ENCODE data around the gene RBMX. TPM values are rescaled to one million over a fixed set of nuclear protein-coding genes. Genes with fewer than 3 reads are reported as not detected.
"Not testable (repeated sequence)": the region's sequence is repeated elsewhere in the genome, so short reads cannot be mapped to it uniquely, and the experiment has no call there.

RBMX gene
- total RNA-seq, result 340 TPM

DNA sequence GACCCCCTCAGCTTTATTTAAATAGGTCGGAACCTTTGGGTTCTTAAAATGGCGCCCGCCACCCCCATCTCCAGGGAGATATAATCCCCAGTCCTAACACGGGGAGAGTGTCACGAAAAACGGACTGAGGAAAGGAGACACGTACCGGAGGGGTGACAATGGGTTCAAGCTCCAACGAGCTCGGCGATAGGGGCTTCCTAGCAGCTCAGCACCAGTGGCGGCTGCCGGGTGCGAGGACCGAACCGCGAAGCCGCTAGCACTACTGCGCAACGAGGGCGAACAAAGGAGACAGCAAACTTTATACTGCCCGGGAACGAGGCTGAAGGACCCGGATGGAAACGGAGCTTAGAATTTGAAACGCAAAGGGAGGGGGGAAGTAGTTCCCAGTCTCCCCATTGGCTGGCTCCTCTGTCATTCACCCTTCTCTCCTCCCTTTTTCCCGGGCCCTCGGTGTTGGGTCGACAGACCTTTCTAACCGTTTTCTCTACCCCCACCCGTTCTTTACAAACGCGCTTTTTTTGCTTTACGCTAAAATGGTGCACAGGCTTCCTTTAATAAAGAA is at the start of gene RBMX:
TSS of gene RBMX (minus strand) at position 274 of the 562 bp plus-strand sequence. CDS start 1,298 bp downstream, outside the sequence.
- DNase-seq, result peak; percentile 83

DNA sequence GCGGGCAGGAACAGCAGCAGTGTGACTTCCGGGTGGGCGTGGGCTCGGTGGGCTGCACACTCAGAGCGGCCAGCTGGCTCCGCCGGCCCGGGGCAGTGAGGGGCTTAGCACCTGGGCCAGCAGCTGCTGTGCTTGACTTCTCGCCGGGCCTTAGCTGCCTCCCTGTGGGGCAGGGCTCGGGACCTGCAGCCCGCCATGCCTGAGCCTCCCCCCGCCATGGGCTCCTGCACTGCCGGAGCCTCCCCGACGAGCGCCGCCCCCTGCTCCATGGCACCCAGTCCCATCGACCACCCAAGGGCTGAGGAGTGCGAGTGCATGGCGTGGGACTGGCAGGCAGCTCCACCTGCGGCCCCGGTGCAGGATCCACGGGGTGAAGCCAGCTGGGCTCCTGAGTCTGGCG is 40.9 kb upstream of the RBMX start:
- DNase-seq, result not testable (repeated sequence)

DNA sequence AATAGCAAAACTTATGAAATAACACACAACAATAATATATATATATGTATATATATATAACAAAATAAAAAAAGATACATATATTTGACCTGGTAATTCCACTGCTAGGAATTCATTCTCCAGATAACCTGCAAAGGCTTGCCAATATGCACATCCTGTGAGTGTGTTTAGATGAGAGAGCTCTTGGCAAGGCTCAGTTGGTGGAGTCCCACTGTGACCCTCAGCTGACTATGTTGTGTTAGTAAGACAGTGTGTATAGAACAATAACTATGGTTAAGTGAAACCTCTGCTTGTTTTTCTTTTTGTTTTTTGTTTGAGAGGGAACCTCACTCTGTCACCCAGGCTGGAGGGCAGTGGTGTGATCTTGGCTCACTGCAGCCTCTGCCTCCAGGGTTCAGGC is 39.5 kb upstream of the RBMX start:
- DNase-seq, result no peak

DNA sequence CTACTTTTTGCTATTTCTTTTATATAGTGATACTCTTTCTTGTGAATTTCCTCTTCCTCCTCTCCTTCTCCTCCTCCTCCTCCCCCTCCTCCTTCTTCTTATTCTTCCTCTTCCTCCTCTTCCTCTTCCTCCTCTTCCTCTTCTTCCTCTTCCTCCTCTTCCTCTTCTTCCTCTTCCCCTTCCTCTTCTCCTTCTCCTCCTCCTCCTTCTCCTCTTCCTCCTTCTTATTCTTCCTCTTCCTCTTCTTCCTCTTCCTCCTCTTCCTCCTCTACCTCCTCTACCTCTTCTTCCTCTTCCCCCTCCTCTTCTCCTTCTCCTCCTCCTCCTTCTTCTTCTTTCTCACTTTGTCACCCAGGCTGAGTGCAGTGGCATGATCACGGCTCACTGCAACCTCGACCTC is 36.3 kb upstream of the RBMX start:
- DNase-seq, result no peak

DNA sequence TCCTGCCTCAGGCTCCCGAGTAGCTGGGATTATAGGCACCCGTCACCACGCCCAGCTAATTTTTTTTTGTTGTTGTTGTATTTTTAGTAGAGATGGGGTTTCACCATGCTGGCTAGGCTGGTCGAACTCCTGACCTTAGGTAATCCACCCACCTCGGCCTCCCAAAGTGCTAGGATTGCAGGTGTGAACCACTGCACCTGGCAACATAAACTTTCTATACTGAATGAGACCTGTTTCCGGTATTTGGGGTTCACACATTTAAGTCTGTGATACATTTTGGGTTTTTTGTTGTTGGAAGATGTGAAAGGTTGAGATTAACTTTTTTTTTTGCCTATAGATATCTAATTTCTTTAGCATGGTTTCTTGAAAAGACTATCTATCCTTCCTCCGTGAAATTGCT is 31.1 kb upstream of the RBMX start:
- not testable (repeated sequence) for DNase-seq

DNA sequence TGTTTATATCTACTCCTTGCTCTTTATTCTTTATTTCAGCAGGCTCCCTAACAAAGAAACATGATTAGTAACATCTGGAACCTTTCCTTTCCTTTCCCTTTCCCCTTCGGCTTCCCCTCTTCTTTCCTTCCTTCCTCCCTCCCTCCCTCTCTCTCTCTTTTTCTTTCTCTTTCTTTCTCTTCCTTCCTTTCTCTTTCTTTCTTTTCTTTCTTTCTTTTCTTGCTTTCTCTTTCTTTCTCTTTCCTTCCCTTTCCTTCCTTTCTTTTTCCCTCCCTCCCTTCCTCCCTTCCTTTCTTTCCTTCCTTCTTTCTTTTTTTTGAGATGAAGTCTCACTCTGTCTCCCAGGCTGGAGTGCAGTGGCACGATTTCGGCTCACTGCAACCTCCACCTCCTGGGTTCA is 30.7 kb upstream of the RBMX start:
- no peak for DNase-seq

DNA sequence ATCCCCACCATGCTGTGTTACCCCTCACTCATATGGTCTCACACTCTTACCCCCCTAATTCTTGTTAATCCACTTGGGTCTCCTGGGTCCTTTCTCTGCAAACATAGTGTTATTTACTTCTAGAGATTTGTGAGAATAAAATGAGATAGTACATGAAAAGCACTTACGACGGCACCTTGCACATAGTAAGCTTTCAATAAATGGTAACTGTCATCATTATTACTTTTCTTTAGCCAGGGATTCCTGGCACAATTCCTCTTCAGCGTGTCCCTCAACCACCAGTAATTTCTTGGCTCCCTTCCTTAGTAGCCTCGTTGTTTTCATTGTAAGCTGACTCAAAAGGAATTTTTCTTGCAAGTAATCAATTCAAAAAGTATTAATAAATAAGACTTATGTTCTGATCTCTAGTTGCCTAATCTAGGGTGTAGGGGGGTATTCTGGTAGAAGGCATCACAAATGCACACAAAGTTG is 30.1 kb upstream of the RBMX start:
- no peak for DNase-seq

DNA sequence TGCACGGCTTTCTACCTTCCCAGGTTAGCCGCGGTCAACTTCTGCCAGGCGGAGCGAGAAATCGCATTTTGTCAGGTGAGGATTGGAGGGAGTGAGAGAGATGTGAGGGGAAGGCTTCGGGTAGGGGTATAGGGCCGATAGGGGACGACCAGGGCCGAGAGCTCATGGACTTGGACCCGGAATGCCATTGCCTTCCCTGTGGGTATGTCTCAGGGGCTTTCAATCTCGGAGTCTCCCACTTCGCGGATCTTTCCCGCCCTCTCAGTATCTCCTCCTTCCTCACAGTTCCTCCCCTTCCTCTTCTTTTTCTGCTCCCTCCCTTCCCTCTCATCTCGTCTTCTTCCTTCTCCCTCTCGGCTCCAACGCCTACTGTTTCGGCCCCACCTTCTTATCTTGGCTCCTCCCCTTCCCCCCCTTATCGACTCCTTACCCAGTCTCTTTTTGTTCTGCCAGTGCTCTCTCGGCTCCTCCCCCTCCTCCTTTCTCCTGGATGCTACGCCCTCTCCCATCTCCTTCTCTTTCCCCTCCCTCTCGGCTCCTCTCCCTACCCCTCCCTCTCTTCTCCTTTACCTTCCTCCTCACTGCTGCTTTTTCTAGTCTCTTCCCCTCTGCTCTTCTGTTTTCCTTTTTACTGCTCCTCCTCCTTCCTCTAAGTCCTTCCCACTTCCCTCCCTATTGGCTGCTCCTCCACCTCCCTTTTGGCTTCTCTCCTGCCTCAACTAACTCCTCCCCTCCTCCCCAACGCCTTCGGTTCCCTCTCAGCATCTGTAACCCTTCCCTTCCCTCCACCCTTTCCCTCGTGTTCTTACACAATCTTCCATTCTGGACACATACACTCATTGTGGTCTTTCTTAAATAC is 29.4 kb upstream of the RBMX start:
- peak; percentile 56 for DNase-seq

DNA sequence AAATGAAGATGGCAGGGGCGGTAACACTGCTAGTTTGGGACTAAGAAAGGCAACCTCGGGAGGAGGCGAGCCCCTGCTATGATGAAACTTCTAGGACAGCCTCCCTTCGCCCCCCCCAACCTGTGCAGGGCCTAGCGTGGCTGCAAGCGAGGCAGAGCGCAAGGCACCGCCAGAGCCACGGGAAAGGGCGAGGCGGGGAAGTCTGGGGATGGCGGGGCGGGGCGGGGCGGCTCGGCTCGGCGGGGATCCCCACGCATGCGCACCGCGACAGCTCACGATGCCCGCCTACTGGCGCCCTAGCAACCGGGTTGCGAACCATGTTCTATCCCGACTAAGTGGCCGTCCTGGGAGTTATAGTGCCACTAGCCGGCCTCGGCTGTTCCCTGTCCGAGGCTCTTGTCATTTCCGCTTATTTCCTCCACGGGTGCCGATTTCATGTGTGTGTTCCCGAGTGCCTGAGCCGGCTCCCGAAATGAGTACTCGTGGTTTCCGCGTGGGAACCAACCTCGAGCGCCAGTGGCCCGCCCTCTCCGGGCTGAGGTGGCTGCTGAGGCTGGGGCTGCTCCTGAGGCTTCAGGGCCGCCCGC is 28.7 kb upstream of the RBMX start:
- DNase-seq, result peak; percentile 63

DNA sequence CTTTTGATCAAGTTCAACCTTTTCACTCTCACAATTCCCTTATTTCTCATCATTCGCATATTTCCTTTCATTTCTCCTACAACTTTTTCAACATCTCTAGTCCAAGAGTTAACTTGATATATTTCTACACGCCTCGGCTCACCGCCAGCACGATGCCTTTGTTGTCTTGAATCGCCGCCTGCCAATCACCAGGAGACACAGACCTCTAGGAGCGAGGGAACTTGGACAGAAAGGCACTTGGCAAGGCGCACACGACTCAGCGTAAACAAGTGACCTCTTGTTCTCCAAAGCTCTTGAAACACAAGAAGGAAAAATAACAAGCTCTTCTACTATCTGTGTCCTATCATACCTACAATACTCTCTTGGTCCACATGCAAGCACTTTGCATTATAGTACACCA is 27.1 kb upstream of the RBMX start:
- no peak for DNase-seq

DNA sequence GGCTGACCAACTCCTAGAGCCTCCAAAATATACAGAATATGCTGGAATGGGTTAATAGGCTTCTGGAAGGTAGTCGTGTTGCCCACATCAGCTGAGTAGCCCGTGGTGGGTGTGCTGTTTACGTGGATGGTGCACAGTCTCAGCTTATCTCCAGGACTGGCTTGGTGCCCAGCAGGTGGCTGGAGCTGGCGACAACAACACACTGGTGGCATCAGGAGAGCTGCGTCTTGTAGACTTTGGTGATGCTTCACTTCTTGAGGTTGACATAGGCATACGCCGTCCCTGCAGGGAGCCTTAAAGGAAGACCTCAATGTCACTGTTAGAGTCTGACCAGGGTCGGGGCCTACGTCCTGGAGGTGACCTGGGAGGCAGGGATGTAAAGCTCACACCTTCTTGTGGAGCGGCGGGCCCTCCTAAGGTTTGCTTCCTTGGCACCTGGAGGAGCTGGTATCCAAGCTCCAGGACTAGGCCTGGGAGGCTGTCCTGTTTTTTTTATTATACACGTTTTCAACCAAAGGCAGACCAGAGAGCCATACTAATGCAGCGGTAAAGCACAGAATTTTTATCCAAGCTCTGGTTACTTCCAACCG is 26.5 kb upstream of the RBMX start:
- DNase-seq, result no peak

DNA sequence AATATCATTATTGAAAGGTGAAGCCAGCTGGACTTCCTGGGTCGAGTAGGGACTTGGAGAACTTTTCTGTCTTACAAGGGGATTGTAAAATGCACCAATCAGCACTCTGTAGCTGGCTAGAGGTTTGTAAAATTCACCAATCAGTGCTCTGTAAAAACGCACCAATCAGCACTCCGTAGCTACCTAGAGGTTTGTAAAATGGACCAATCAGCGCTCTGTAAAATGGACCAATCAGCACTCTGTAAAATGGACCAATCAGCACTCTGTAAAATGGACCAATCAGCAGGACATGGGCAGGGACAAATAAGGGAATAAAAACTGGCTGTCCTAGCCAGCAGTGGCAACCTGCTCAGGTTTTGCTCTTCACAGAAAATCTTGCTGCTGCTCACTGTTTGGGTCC is 23.5 kb upstream of the RBMX start:
- DNase-seq, result not testable (repeated sequence)

DNA sequence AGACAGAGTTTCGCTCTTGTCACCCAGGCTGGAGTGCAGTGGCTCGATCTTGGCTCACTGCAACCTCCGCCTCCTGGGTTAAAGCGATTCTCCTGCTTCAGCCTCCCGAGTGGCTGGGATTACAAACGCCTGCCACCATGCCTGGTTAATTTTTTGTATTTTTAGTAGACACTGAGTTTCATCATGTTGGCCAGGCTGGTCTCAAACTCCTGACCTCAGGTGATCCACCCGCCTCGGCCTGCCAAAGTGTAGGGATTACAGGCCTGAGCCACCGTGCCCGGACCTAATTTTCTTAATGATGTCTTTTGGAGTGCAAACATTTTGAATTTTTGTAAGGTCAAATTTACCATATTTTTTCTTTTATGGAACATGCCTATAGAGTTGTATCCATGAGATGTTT is 19.5 kb upstream of the RBMX start:
- DNase-seq, result not testable (repeated sequence)

DNA sequence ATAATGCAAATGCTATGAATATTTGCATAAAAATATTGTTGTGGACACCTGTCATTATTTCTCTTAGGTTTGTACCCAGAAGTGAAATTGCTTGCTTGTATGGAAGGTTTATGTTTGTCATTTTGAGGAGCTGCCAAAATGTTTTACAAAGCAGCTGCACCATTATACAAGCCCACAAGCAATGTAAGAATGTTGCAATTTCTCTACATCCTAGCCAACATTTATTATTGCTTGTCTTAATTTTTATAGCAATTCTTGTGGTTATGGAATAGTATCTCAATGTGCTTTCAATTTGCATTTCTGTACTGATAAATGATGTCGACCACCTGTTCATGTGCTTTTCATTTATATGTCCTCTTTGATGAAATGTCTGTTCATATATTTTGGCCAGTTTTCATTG is 18.7 kb upstream of the RBMX start:
- no peak for DNase-seq

DNA sequence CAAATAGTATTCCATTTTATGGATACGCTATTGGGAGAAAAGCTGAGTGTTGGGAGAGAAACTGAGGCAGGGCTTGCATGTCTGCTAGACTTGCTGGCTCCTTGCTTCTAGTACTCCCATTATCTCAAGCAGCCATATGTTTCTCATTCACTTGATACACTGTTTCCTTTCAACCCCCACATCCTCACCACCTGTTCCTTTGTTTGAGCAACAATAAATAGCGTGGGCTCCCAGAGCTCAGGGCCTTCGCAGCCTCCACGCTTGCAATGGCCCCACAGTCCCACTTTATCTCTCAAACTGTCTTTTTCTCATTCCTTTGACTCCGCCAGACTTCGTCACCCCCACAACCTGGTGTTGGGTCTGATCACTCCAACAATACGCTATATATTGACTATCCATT is 18.2 kb upstream of the RBMX start:
- DNase-seq, result not testable (repeated sequence)

DNA sequence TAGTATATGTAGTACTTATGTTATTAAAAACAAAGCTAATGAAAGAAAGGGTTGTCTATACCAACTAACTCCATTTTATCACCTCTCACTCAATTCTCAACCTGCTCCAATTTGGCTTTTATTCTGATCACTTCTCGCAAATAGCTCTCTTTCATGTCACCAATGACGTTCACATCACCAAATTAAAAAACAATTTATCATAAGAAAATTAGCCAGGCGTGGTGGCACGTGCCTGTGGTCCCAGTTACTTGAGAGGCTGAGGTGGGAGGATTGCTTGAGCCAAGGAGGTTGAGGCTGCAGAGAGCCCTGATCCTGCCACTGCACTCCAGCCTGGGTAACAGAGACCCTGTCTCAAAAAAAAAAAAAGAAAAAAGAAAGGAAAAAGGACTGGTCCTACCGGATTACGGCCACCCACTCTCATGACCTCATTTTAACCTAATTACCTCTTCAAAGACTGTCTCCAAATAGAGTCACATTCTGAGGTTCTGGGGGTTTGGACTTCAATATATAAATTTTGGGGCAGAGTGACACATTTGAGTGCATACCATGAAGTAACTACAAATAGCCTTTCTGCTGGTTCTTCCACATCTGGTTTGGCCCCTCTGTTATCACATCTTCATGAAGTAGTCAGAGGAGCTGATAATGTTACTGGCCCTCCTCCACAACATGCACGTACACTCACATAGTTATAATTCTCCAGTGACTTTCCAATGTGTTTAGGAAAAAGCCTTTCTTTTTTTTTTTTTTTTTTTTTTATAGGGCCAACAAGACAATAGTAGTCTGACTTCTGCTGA is 15.8 kb upstream of the RBMX start:
- no peak for DNase-seq

DNA sequence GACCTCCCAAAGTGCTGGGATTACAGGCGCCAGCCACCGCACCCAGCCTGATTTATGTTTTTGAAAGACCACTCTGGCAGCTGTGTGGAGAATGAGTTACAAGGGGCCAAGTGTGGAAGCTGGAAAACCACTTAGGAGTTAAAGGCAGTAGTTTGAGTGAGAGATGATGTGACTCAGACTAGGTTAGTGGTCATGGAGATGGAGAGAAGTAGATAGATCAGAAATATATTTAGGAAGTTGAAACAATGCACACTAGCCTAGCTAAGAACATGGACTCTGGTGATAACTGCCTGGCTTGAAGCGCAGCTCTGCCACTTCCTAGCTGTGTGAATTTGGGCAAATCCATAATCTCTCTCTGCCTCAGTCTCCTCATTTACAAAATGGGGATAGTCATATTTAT is 11.9 kb upstream of the RBMX start:
- no peak for DNase-seq

DNA sequence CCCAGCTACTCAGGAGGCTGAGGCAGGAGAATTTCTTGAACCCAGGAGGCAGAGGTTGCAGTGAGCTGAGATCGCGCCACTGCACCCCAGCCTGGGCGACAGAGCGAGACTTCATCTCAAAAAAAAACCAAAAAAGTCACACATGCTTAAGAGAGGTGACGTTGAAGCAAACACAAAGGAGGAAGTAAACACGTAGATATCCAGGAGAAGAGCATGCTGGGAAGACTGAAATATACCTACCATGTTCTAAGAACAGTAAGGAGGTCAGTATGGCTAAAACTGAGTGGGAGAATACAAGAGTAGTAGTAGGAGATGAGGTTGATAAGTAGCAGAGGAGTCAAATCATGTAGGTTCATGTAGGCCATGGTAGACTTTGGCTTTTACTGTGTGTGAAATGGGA is 10.1 kb upstream of the RBMX start:
- DNase-seq, result not testable (repeated sequence)

DNA sequence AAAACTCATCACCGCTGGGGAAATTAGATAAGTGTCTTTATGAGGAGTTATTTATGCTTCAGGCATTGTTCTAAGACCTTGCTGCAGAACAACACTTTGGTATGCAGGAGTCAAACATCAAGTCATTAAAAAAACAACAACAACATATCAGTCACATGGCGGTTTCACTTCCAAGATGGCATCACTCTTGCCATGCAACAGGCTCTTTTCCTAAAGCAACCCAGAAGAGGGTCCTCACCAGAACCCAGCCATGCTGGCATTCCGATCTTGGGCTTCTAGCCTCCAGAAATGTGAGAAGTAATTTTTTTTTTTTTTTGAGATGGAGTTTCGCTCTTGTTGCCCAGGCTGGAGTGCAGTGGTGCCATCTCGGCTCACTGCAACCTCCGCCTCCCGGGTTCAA is 8.7 kb upstream of the RBMX start:
- no peak for DNase-seq

DNA sequence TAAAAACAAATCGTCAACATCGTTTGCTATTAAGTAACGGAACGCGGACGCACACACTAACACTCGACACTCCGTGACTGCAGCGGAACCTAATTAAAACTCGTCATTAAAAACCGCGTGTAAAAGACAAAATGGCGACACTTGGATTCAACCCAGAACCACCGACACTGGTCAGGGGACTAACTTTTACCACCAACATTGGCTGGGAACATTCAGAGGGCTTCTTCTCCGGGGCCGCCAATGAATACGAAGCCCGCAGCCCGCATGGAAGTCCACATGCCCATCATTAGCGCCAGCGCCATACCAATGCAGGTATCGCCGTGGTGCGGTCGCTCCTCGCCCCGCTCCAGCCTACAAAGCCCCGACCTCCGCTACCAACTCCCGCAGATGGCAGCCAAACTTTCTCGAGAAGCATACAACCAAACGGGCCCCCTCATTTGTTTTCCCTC is 498 bp downstream of the RBMX start:
- no peak for DNase-seq

DNA sequence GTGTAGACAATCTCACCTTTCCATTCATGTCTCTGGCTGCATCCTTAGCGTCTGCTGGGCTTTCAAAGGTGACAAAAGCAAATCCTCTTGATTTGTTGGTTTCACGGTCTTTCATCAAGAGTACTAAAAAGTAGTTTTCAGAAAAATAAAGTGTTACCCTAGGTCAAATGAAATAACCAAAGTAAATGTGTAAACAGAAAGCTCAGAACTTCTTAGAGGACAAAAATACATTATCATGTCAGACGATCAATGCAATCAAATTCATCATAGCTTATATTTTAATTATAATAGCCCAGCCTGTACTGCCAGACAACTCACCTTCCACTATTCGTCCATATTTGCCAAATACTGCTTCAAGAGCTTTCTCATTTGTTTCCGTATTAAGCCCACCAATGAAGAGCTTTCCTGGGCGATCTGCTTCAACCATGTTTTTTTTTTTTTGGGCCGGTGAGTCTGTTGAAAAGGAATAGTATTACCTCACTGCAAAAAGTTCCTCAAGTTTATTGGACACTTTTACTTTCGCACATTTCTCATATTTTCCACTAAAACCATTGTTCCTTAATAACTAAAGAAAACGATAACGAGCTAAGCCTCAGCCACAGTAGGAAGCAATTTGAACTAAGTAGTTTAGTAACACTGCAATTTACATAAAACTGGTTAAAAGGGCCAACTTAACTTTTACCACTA is 1.4 kb downstream of the RBMX start:
- no peak for DNase-seq

DNA sequence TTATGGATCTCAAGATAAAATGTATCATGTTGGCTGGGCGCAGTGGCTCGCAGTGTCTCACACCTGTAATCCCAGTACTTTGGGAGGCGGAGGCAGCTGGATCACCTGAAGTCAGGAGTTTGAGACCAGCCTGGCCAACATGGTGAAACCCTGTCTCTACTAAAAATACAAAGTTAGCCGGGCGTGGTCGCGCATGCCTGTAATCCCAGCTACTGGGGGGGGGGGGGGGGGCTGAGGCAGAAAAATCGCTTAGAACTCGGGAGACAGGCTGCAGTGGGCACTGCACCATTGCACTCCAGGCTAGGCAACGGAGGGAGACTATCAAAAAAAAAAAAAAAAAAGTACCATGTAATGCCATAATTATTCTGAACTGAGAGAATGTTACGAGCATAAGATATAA is 2.1 kb downstream of the RBMX start:
- DNase-seq, result no peak
